ENCODE measurements around the gene LRRC42. TPM values are rescaled to one million over a fixed set of nuclear protein-coding genes. Genes with fewer than 3 reads are reported as not detected.

LRRC42 gene
- total and polyA plus RNA-seq, 2 donors from 2014 or later: 23.8 to 25.6 TPM

DNA sequence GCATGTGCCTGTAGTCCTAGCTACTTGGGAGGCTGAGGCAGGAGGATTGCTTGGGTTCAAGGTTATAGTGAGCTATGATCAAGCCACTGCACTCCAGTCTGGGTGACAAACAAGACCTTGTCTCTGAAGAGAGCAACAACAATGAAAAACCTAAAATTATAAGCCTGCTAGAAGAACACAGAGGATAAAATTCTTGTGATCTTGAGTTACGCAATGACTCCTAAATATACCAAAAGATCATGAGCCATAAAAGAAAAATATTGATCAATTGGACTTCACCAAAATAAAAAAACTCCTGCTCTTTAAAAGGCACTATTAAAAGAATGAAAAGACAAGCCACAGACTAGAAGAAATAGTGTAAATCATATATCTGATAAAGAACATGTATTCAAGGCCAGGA is 49.5 kb downstream of the LRRC42 start:
- no peak for DNase-seq
- Histone ChIP-seq H3K9me3 (ENCODE audit: control insufficient read depth in 2 of 3, insufficient read depth in 1 of 3, low read length in 3 of 3) (no peaks in the 10 kb centered on the region), H3K27me3 (ENCODE audit: control insufficient read depth, insufficient read depth, low read length) (no peaks in the 10 kb centered on the region), H3K9ac (ENCODE audit: low read length in 3 of 3) (no peak overlapping the region), H3K27ac (ENCODE audit: low read depth in 2 of 2, low read length in 2 of 2) (no peak overlapping the region), H3K36me3 (ENCODE audit: control insufficient read depth in 2 of 3, insufficient read depth in 3 of 3, low read length in 3 of 3) (no peaks in the 10 kb centered on the region), H3K4me3 (ENCODE audit: low read length in 3 of 3) (no peak overlapping the region), H3K4me1 (ENCODE audit: control insufficient read depth in 2 of 3, insufficient read depth in 2 of 3, low read depth in 1 of 3, low read length in 3 of 3) (no peaks in the 10 kb centered on the region)
- TF ChIP-seq, protein P1, sequence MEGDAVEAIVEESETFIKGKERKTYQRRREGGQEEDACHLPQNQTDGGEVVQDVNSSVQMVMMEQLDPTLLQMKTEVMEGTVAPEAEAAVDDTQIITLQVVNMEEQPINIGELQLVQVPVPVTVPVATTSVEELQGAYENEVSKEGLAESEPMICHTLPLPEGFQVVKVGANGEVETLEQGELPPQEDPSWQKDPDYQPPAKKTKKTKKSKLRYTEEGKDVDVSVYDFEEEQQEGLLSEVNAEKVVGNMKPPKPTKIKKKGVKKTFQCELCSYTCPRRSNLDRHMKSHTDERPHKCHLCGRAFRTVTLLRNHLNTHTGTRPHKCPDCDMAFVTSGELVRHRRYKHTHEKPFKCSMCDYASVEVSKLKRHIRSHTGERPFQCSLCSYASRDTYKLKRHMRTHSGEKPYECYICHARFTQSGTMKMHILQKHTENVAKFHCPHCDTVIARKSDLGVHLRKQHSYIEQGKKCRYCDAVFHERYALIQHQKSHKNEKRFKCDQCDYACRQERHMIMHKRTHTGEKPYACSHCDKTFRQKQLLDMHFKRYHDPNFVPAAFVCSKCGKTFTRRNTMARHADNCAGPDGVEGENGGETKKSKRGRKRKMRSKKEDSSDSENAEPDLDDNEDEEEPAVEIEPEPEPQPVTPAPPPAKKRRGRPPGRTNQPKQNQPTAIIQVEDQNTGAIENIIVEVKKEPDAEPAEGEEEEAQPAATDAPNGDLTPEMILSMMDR (IDR thresholded peaks at IDR 0.05; ENCODE audit: borderline replicate concordance, extremely low read depth, insufficient read depth): no peak
- FAIRE-seq: no peak
- intact Hi-C loops (cut with DNase I): no loop called here

DNA sequence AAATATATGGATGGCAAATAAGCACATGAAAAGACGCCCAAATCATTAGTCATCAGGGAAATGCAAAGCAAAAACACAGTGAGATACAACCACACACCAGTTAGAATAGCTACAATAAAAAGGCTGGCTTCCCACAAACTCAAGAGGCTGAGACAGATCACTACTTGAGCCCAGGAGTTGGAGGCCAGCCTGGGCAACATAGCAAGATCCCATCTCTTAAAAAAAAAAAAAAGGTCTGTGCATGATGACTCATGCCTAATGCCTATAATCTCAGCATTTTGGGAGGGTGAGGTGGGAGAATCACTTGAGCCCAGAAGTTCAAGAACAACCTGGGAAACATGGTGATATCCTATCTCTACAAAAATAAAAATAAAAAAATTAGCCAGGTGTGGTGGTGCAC is 52.1 kb downstream of the LRRC42 start:
- Histone ChIP-seq H3K36me3 (ENCODE audit: control insufficient read depth in 2 of 3, insufficient read depth in 3 of 3, low read length in 3 of 3) (no peaks in the 10 kb centered on the region), H3K27ac (ENCODE audit: low read depth in 2 of 2, low read length in 2 of 2) (no peak overlapping the region), H3K4me1 (ENCODE audit: control insufficient read depth in 2 of 3, insufficient read depth in 2 of 3, low read depth in 1 of 3, low read length in 3 of 3) (no peaks in the 10 kb centered on the region), H3K27me3 (ENCODE audit: control insufficient read depth, insufficient read depth, low read length) (no peaks in the 10 kb centered on the region), H3K9me3 (ENCODE audit: control insufficient read depth in 2 of 3, insufficient read depth in 1 of 3, low read length in 3 of 3) (no peaks in the 10 kb centered on the region), H3K4me3 (ENCODE audit: low read length in 3 of 3) (no peak overlapping the region), H3K9ac (ENCODE audit: low read length in 3 of 3) (no peak overlapping the region)
- FAIRE-seq (no peak), DNase-seq (no peak)
- intact Hi-C loops (cut with DNase I): no loop called here
- TF ChIP-seq, protein P1 (IDR thresholded peaks at IDR 0.05; ENCODE audit: borderline replicate concordance, extremely low read depth, insufficient read depth): no peak

DNA sequence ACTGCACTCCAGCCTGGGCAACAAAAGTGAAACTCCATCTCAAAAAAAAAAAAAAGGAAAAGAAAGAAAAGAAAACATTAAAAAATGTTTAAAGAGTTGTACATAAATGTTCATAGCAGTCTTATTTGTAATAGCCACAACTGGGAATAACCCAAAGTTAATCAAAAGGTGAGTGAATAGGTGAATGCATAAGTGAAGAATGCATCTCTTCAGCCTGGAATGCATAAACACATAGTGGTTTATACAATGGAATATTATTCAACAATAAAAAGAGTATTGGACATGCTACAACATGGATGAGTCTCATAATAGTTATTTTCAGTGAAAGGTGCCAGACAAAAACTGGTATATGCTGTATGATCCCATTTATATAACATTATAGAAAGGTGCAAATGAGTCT is 53.8 kb downstream of the LRRC42 start:
- H3K36me3 ChIP-seq (ENCODE audit: control insufficient read depth in 2 of 3, insufficient read depth in 3 of 3, low read length in 3 of 3): no peaks in the 10 kb centered on the region
- H3K27ac ChIP-seq (ENCODE audit: low read depth in 2 of 2, low read length in 2 of 2): no peak overlapping the region
- FAIRE-seq: no peak
- no peaks in the 10 kb centered on the region for H3K27me3 ChIP-seq (ENCODE audit: control insufficient read depth, insufficient read depth, low read length)
- H3K9me3 ChIP-seq (ENCODE audit: control insufficient read depth in 2 of 3, insufficient read depth in 1 of 3, low read length in 3 of 3): no peaks in the 10 kb centered on the region
- no peaks in the 10 kb centered on the region for H3K4me1 ChIP-seq (ENCODE audit: control insufficient read depth in 2 of 3, insufficient read depth in 2 of 3, low read depth in 1 of 3, low read length in 3 of 3)
- intact Hi-C loops (cut with DNase I): no loop called here
- DNase-seq: no peak
- no peak overlapping the region for H3K9ac ChIP-seq (ENCODE audit: low read length in 3 of 3)
- TF ChIP-seq, protein P1 (IDR thresholded peaks at IDR 0.05; ENCODE audit: borderline replicate concordance, extremely low read depth, insufficient read depth): no peak
- no peak overlapping the region for H3K4me3 ChIP-seq (ENCODE audit: low read length in 3 of 3)

DNA sequence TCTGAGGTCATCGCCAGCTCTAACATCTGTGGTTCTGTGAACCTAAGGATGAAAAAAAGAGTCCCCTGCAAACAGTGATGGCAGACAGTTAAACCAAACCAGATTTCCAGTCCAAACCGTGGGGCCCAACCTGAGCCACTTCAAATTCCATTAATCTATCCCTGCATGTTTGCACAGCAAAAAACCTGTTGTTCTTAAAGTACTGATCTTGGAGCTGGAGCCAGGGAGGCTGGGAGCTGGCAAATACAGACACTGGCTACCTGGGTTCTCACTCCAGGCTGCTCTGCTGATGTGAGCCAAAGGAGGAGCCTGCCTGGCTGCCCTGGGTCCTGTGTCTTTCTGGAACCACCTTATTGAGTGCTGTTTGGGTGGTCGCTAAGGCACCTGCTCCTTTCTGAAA is 55.4 kb downstream of the LRRC42 start:
- intact Hi-C loops (cut with DNase I): no loop called here
- TF ChIP-seq, protein P1 (IDR thresholded peaks at IDR 0.05; ENCODE audit: borderline replicate concordance, extremely low read depth, insufficient read depth): no peak
- FAIRE-seq (no peak), DNase-seq (peak in 1 of 5 donors; percentile 15)
- H3K4me3 ChIP-seq (ENCODE audit: low read length in 3 of 3): no peak overlapping the region
- H3K4me1 ChIP-seq (ENCODE audit: control insufficient read depth in 2 of 3, insufficient read depth in 2 of 3, low read depth in 1 of 3, low read length in 3 of 3): no peaks in the 10 kb centered on the region
- H3K27me3 ChIP-seq (ENCODE audit: control insufficient read depth, insufficient read depth, low read length): no peaks in the 10 kb centered on the region
- H3K36me3 ChIP-seq (ENCODE audit: control insufficient read depth in 2 of 3, insufficient read depth in 3 of 3, low read length in 3 of 3): no peaks in the 10 kb centered on the region
- H3K27ac ChIP-seq (ENCODE audit: low read depth in 2 of 2, low read length in 2 of 2): no peak overlapping the region
- no peaks in the 10 kb centered on the region for H3K9me3 ChIP-seq (ENCODE audit: control insufficient read depth in 2 of 3, insufficient read depth in 1 of 3, low read length in 3 of 3)
- no peak overlapping the region for H3K9ac ChIP-seq (ENCODE audit: low read length in 3 of 3)
